Fibroblast of lung (primary cell): Measurements from ENCODE around the gene TLCD3B. TPM values are rescaled to one million over a fixed set of nuclear protein-coding genes. Genes with fewer than 3 reads are reported as not detected.

Source experiments
- DNase-seq, 2 donors: peaks; one replicate each; pipeline versions ENCODE4 v3.0.0 to v3.0.0-alpha.2; 2010; ENCODE audit warnings: low read depth in 2 of 2
- H2AFZ ChIP-seq: 2 replicates; pipeline ENCODE4 v1.5.1; 2012; ENCODE audit warnings: low read length, control low read depth, inconsistent platforms
- H3K27ac ChIP-seq: 2 replicates; pipeline ENCODE4 v1.5.1; 2011; ENCODE audit warnings: low read length, control low read depth; ENCODE audit not compliant: insufficient read depth
- H3K27me3 ChIP-seq: 2 replicates; pipeline ENCODE4 v1.5.1; 2011; ENCODE audit warnings: mild to moderate bottlenecking, low read length; ENCODE audit not compliant: control insufficient read depth, insufficient read depth
- H3K36me3 ChIP-seq: 2 replicates; pipeline ENCODE4 v1.5.1; 2011; ENCODE audit warnings: low read length; ENCODE audit not compliant: control insufficient read depth, insufficient read depth
- H3K4me1 ChIP-seq: 2 replicates; pipeline ENCODE4 v1.5.1; 2011; ENCODE audit warnings: low read length; ENCODE audit not compliant: control insufficient read depth, insufficient read depth; ENCODE audit errors: extremely low read depth
- H3K4me2 ChIP-seq: 2 replicates; pipeline ENCODE4 v1.5.1; 2011; ENCODE audit warnings: low read length, control low read depth; ENCODE audit not compliant: insufficient read depth; ENCODE audit errors: extremely low read depth
- H3K4me3 ChIP-seq, 4 experiments: fragments of 200-600 bp in 1 of 4; sonication (generic) in 1 of 4; replicated peaks in 1 of 4; 2 replicates each; pipeline ENCODE4 v1.5.1; 2011 to 2016; ENCODE audit warnings: low read length in 4 of 4, low read depth in 3 of 4, mild to moderate bottlenecking in 3 of 4, control low read depth in 2 of 4, inconsistent platforms in 1 of 4, mixed read lengths in 1 of 4; ENCODE audit not compliant: insufficient read depth in 1 of 4; ENCODE audit errors: control extremely low read depth in 1 of 4
- H3K79me2 ChIP-seq: 2 replicates; pipeline ENCODE4 v1.5.1; 2012; ENCODE audit warnings: mild to moderate bottlenecking, low read length, inconsistent platforms; ENCODE audit not compliant: control insufficient read depth, insufficient read depth
- H3K9ac ChIP-seq: 2 replicates; pipeline ENCODE4 v1.5.1; 2011; ENCODE audit warnings: mild to moderate bottlenecking, low read length, control low read depth; ENCODE audit not compliant: insufficient read depth
- H3K9me3 ChIP-seq: 2 replicates; pipeline ENCODE4 v1.5.1; 2012; ENCODE audit warnings: low read depth, low read length; ENCODE audit not compliant: control insufficient read depth, insufficient read depth
- H4K20me1 ChIP-seq: 2 replicates; pipeline ENCODE4 v1.5.1; 2011; ENCODE audit warnings: low read length; ENCODE audit not compliant: control insufficient read depth, insufficient read depth; ENCODE audit errors: extremely low read depth
- EZH2 ChIP-seq: IDR thresholded peaks from 2 replicates; pipeline ENCODE4 v1.5.1; 2012; ENCODE audit warnings: low read length, control low read depth, mild to moderate bottlenecking; ENCODE audit errors: missing control alignments
- polyA plus RNA-seq, 2 donors: library from polyadenylated mRNA; depleted of rRNA in 1 of 2; stranded (reverse) in 1 of 2; unstranded in 1 of 2; fragments of >200 nt; gene quantifications; 2 replicates each; pipeline ENCODE4 v1.2.1, GENCODE V29; 2011 to 2012; ENCODE audit warnings: missing spikeins in 1 of 2
- total RNA-seq: library from RNA; depleted of rRNA; stranded (reverse); fragments of >200 nt; gene quantifications from 2 replicates; pipeline ENCODE4 v1.2.1, GENCODE V29; 2014
- TF ChIP-seq, protein P1 (sequence below), 2 donors: IDR thresholded peaks in 1 of 2; conservative IDR thresholded peaks in 1 of 2; 1 replicate in 1 of 2; 2 replicates in 1 of 2; pipeline ENCODE4 v1.5.1; 2011 to 2012; ENCODE audit warnings: low read length in 2 of 2, control low read depth in 1 of 2, inconsistent platforms in 1 of 2, low read depth in 1 of 2, mild to moderate bottlenecking in 1 of 2

Gene TLCD3B
- total and polyA plus RNA-seq, 2 donors (not counting 1 experiment from before 2014, with no cell fraction given) = not detected

GRCh38 chr16:30030011-30030685 is 923 bp downstream of the TLCD3B start:
- Histone ChIP-seq H3K36me3 (no peaks in the 10 kb centered on the region), H3K27me3 (peaks cover 40% of the 10 kb centered on the region), H3K4me3 (no peak overlapping the region), H2AFZ (no peak overlapping the region), H3K4me1 (peaks cover 2% of the 10 kb centered on the region), H3K9ac (no peak overlapping the region), H3K79me2 (no peaks in the 10 kb centered on the region), H3K9me3 (no peaks in the 10 kb centered on the region), H3K4me2 (no peak overlapping the region), H3K27ac (no peak overlapping the region), H4K20me1 (no peaks in the 10 kb centered on the region)
- peak; percentile 48 for TF ChIP-seq EZH2
- TF ChIP-seq, protein P1, sequence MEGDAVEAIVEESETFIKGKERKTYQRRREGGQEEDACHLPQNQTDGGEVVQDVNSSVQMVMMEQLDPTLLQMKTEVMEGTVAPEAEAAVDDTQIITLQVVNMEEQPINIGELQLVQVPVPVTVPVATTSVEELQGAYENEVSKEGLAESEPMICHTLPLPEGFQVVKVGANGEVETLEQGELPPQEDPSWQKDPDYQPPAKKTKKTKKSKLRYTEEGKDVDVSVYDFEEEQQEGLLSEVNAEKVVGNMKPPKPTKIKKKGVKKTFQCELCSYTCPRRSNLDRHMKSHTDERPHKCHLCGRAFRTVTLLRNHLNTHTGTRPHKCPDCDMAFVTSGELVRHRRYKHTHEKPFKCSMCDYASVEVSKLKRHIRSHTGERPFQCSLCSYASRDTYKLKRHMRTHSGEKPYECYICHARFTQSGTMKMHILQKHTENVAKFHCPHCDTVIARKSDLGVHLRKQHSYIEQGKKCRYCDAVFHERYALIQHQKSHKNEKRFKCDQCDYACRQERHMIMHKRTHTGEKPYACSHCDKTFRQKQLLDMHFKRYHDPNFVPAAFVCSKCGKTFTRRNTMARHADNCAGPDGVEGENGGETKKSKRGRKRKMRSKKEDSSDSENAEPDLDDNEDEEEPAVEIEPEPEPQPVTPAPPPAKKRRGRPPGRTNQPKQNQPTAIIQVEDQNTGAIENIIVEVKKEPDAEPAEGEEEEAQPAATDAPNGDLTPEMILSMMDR (conservative IDR thresholded peaks at IDR 0.05 in 1 of 2, IDR thresholded peaks at IDR 0.05 in 1 of 2; ENCODE audit: low read depth in 1 of 2, low read length in 2 of 2) = no peak
- DNase-seq = no peak

DNA sequence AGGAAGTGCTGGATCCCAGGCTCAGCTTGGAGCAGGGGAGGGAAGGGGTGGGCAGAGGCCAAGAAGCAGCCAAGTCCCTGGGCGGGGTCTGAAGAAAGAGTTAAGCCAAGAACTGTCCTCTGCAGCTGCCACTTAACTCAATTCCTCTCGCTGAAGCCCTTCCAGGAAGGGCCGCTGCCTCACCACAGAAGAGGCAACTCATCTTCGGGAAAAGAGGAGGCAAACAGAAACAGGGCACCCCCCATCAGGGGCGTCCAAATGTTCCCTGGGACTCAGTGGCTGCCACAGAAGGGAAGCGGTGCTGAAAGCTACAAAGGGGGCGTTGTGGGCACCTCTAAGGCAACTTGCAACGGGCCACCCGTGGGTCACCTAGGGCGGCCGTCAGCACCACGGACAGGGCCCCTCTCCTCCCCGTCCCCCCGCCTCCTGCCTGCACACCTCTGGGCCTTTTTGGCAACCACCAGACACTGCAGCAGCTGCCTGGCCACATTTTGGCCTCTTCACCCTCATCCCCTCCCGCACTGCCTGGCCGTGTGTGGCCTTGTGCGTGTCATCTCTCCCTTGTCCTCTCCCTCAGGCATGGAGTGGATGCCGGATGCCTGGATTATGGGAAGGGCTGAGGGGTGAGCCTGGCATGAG is 2.5 kb downstream of the TLCD3B start:
- Histone ChIP-seq H3K4me2 (no peak overlapping the region), H3K36me3 (no peaks in the 10 kb centered on the region), H3K4me3 (no peak overlapping the region), H3K79me2 (no peaks in the 10 kb centered on the region), H3K27me3 (peaks cover 41% of the 10 kb centered on the region), H3K9me3 (no peaks in the 10 kb centered on the region), H3K27ac (no peak overlapping the region), H3K9ac (no peak overlapping the region), H3K4me1 (peaks cover 2% of the 10 kb centered on the region), H2AFZ (no peak overlapping the region), H4K20me1 (no peaks in the 10 kb centered on the region)
- no peak for TF ChIP-seq EZH2
- TF ChIP-seq, protein P1 (conservative IDR thresholded peaks at IDR 0.05 in 1 of 2, IDR thresholded peaks at IDR 0.05 in 1 of 2; ENCODE audit: low read depth in 1 of 2, low read length in 2 of 2) = no peak
- DNase-seq = no peak

DNA sequence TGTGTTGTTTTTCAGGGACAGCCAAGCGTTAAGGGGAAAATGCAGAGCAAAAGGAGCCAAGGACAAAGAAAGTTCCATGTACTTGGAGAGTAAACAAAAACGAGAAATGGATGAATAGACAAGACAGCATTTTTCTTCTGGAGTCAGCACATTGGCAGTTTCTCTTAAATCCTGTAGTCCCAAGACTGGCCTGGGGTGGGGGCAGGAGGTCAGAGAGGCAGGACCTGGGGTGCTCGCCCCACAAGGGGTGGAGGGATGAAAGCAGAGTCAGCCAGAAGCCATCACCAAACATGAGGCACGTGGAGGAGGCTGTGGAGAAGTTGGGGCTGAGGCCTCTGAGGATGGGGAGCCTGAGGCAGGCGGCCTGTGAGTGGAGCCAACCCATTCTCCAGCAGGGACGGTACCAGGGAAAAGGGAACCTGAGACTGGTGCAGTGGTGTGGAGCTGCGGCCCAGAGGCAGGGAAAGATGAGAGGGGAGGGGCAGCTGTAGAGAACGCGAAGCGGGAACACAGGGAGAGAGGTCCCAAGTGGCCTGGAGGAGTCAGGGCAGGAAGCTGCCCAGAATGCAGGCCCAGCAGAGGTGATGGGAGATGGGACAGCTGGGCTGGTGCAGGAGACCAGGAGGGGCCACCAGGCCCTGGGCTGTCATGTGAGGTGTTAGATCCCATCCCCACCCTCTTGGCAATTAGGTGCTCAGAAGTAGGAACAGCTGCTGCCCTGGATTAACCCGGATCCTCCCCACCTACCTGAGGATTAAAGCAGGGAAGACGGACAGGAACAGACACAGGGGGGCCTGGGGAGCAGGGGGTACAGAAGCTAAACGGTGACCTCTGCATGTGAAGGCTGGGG is 3.3 kb downstream of the TLCD3B start:
- peaks cover 41% of the 10 kb centered on the region for H3K27me3 ChIP-seq

More for the DNA sequence above, 3.3 kb downstream of the TLCD3B start:
- no peaks in the 10 kb centered on the region for H3K9me3 ChIP-seq
- no peak for DNase-seq
- TF ChIP-seq, protein P1 (conservative IDR thresholded peaks at IDR 0.05 in 1 of 2, IDR thresholded peaks at IDR 0.05 in 1 of 2; ENCODE audit: low read depth in 1 of 2, low read length in 2 of 2) = no peak
- no peak for TF ChIP-seq EZH2
- no peak overlapping the region for H3K4me3 ChIP-seq
- no peak overlapping the region for H3K27ac ChIP-seq
- H3K36me3 ChIP-seq = no peaks in the 10 kb centered on the region
- H3K4me2 ChIP-seq = no peak overlapping the region
- H3K9ac ChIP-seq = no peak overlapping the region
- no peak overlapping the region for H2AFZ ChIP-seq
- H4K20me1 ChIP-seq = no peaks in the 10 kb centered on the region
- H3K4me1 ChIP-seq = peaks cover 2% of the 10 kb centered on the region
- no peaks in the 10 kb centered on the region for H3K79me2 ChIP-seq
